Measurements from ENCODE around the gene AKAP8L.
A peak's percentile ranks its signal among the peaks of the same experiment; 100 is the strongest.

The AKAP8L gene

DNA sequence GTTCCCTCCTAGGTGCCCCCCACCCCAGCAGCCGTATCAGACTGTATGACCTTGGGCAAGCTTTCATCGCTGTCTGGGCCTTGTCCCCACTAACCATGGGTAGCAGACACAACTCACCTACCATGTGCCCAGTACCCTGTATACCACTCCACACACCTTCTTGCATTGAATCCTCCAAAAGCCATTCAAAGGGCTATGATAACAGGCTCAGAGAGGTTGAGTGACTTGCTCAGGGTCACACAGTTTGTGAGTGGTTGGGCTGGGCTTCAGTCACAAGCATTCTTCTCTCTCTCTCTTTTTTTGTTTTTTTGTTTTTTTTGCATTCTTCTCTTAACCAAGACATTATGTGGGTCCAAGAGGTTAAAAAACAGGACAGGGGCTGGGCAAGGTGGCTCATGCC, 42.9 kb upstream of the AKAP8L start:
- TF ChIP-seq, protein P1, sequence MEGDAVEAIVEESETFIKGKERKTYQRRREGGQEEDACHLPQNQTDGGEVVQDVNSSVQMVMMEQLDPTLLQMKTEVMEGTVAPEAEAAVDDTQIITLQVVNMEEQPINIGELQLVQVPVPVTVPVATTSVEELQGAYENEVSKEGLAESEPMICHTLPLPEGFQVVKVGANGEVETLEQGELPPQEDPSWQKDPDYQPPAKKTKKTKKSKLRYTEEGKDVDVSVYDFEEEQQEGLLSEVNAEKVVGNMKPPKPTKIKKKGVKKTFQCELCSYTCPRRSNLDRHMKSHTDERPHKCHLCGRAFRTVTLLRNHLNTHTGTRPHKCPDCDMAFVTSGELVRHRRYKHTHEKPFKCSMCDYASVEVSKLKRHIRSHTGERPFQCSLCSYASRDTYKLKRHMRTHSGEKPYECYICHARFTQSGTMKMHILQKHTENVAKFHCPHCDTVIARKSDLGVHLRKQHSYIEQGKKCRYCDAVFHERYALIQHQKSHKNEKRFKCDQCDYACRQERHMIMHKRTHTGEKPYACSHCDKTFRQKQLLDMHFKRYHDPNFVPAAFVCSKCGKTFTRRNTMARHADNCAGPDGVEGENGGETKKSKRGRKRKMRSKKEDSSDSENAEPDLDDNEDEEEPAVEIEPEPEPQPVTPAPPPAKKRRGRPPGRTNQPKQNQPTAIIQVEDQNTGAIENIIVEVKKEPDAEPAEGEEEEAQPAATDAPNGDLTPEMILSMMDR (IDR thresholded peaks at IDR 0.05; ENCODE audit: low read depth, low read length) = no peak
- DNase-seq (ENCODE audit: low read depth in 2 of 2) = no peak
- no peak overlapping the region for H3K4me3 ChIP-seq (replicated peaks in 1 of 2; ENCODE audit: low read depth in 2 of 2, low read length in 2 of 2)

DNA sequence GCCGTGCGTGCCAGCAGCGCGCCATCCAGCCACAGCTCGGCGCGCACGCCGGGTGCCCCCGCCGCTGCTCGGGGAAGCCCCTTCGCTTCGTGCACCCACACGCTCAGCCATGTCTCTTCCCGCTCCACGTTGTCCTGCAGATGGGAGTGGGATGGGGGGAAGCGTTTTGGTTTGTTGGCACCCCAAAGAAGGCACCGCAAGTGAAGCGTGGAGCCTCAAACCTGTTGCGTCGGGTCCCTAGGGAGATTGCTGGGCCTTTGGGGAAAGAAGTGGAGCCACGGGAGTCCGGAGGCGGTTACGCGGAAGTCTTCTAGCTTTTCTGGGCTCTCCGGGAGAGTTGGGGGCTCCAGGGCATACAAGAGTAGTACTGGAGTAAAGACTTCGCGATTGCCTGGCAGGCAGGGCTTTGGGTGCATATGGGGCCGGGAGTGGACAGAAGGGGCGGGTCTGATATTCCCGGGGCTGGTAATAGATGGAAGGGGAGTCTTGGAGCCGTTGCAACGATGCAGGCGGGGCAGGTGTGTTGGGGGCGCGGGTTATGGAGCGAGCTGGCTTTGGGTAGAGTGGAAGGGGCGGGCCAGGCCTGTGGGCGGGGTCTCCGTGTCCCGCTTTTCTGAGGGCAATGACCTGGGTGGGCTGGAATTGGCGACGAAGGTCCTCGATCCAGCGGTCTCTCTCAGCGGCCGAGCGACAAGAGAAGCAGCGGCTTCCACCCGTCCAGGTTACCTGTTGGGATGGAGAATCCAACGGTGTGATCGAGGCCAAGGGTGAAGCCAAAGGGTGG, 39.1 kb upstream of the AKAP8L start:
- no peak overlapping the region for H3K4me3 ChIP-seq (replicated peaks in 1 of 2; ENCODE audit: low read depth in 2 of 2, low read length in 2 of 2)
- peak in 1 of 2 donors; percentile 17 for DNase-seq (ENCODE audit: low read depth in 2 of 2)
- TF ChIP-seq, protein P1 (IDR thresholded peaks at IDR 0.05; ENCODE audit: low read depth, low read length) = no peak

DNA sequence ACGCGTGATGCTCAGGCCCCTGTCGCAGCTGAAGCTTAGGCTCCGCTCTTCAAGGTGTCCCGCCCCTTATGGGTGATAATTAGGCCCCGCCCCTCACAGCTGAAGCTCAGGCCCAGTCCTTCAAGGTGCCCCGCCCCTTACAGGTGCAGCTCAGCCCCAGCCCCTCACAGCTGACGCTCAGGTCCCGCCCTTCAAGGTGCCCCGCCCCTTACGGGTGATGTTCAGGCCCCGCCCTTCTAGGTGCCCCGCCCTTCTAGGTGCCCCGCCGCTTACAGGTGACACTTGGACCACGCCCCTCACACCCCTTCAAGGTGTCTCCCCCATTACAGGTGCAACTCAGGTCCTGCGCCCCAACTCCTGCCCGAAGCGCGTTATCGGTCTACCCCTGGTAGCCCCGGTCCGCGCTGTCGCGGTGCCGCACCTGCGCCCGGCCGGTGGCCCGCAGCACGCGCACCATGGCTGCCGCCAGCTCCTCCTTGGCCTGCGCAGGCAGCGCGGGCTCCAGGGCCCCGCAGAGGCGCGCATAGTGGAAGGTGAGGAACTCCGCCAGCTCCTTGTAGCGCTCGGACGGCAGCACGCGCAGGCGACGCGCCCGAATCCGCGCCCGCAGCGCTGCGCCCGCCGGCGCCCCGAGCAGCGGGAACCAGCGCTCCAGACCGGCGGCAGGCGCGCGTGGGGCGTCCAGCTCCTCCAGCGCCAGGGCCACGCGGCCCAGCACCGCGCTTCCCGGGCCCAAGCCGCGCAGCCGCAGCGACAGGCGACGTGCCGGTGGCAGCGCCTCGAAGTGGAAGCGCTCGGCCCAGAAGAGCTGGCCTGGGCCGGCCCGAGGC, 38.3 kb upstream of the AKAP8L start:
- TF ChIP-seq, protein P1 (IDR thresholded peaks at IDR 0.05; ENCODE audit: low read depth, low read length) = no peak
- H3K4me3 ChIP-seq (replicated peaks in 1 of 2; ENCODE audit: low read depth in 2 of 2, low read length in 2 of 2) = no peak overlapping the region
- DNase-seq (ENCODE audit: low read depth in 2 of 2) = no peak

DNA sequence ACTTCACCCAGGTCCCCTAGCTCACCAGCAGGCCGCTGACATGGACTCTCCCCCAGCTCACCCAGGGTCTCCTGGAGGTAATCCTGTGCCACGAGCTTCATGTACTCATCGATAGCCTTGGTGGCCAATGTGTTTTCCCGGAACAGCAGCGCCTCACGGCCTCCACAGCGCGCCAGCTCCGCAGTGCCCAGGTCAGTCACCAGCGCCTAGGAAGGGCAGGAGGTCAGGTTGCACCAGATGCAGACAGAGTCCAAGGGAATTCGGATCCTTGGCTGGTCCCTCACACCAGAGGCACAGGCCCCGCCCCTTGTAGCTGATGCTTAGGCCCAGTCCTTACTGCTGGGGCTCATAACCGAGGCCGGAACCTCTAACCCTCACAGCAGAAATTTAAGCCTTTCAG, 37.7 kb upstream of the AKAP8L start:
- TF ChIP-seq, protein P1 (IDR thresholded peaks at IDR 0.05; ENCODE audit: low read depth, low read length) = no peak
- H3K4me3 ChIP-seq (replicated peaks in 1 of 2; ENCODE audit: low read depth in 2 of 2, low read length in 2 of 2) = no peak overlapping the region
- no peak for DNase-seq (ENCODE audit: low read depth in 2 of 2)

DNA sequence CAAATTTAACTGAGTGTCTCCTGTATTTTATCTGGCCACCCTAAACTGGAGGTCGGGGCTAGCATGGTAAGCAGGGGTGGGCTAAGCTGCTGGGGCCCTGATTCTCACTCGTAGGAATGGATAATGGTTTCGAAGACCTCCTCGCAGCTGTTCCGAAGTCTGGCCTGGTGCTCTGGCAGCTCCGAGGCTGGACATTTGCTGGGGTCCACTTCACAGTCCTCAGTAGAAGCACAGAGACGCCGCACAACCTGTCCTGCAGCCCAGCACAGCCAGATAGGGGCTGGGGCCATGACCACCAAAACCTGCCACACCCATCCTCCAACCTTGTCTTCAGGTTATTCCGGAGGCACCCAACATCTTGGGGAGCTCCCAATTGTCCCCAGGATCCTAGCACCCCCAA, 37.2 kb upstream of the AKAP8L start:
- TF ChIP-seq, protein P1 (IDR thresholded peaks at IDR 0.05; ENCODE audit: low read depth, low read length) = no peak
- no peak for DNase-seq (ENCODE audit: low read depth in 2 of 2)
- H3K4me3 ChIP-seq (replicated peaks in 1 of 2; ENCODE audit: low read depth in 2 of 2, low read length in 2 of 2) = no peak overlapping the region

DNA sequence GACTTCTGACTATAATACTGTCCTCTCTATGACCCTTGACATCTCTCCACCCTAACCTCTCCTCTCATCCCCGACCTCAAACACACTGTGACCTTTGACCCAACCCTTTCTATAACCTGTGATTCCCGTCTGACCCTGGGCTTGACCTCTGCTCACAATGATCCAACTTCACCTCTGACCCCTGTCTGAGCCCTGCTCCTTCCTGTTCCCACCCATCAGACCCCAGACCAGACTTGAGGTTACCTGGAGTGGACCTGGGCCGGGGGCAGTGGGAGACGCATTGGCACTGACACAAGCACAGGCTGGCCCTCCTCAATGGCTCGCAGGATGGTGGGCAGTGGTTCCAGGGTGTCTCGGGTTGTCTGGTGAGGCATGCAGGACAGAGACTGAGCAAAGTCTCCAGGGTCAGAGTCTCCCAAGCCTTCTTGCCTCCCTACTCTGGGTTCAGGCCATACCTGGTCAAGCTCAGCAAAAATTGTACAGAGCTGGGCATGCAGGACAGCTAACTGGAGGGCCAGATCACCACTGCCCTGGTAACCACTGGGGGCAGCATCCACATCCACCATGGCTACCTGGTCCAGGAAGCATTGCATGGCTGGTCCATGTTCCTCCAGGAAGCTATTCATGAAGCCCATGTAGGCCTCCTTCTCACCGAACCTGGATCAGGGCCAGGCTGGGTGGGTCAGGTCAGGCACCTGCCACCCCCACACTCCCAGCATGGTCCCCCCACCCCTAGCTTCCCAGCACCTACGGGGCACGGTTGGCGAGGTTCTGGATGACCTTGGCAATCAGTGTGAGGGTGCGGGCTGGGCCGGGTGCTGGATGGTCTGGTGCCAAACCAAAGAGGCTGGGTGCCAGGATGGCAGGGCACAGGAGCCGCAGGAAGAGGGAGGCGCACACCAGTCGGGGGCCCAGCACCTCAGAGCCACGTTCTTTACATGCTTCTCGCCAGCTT, 35.4 kb upstream of the AKAP8L start:
- H3K4me3 ChIP-seq (replicated peaks in 1 of 2; ENCODE audit: low read depth in 2 of 2, low read length in 2 of 2) = no peak overlapping the region
- no peak for DNase-seq (ENCODE audit: low read depth in 2 of 2)
- TF ChIP-seq, protein P1 (IDR thresholded peaks at IDR 0.05; ENCODE audit: low read depth, low read length) = peak; percentile 37

All from cardiac fibroblast (primary cell).